H9 (cell line): Measurements from ENCODE around the gene SOX13. TPM values are rescaled to one million over a fixed set of nuclear protein-coding genes. Genes with fewer than 3 reads are reported as not detected.

ENCODE experiments used
- DNase-seq: peaks from one replicate; pipeline ENCODE4 v3.0.0-alpha.2; 2017
- H2AFZ ChIP-seq: one replicate; pipeline ENCODE4 v1.6.1; 2013; ENCODE audit warnings: mild to moderate bottlenecking, low read length, control low read depth, moderate library complexity
- H2AK5ac ChIP-seq: 2 replicates; pipeline ENCODE4 v1.6.1; 2013; ENCODE audit warnings: low read length, control low read depth, mixed read lengths; ENCODE audit not compliant: insufficient read length
- H2BK120ac ChIP-seq: one replicate; pipeline ENCODE4 v1.6.1; 2013; ENCODE audit warnings: low read depth, mild to moderate bottlenecking, low read length, control low read depth, inconsistent platforms; ENCODE audit not compliant: poor library complexity, severe bottlenecking
- H2BK12ac ChIP-seq: 2 replicates; pipeline ENCODE4 v1.6.1; 2013; ENCODE audit warnings: low read length, control low read depth, mixed read lengths, low read depth; ENCODE audit not compliant: insufficient read length
- H2BK15ac ChIP-seq: 2 replicates; pipeline ENCODE4 v1.6.1; 2013; ENCODE audit warnings: low read depth, low read length, control low read depth
- H2BK20ac ChIP-seq: one replicate; pipeline ENCODE4 v1.6.1; 2013; ENCODE audit warnings: low read depth, mild to moderate bottlenecking, low read length, control low read depth, inconsistent platforms; ENCODE audit not compliant: poor library complexity, severe bottlenecking
- H2BK5ac ChIP-seq: 2 replicates; pipeline ENCODE4 v1.6.1; 2013; ENCODE audit warnings: low read length, control low read depth, mixed read lengths; ENCODE audit not compliant: insufficient read length
- H3K14ac ChIP-seq: 2 replicates; pipeline ENCODE4 v1.6.1; 2013; ENCODE audit warnings: low read length, control low read depth; ENCODE audit not compliant: insufficient read depth
- H3K18ac ChIP-seq: 2 replicates; pipeline ENCODE4 v1.6.1; 2013; ENCODE audit warnings: low read depth, mild to moderate bottlenecking, mixed read lengths, low read length, control low read depth; ENCODE audit not compliant: insufficient read length
- H3K23ac ChIP-seq: 2 replicates; pipeline ENCODE4 v1.6.1; 2013; ENCODE audit warnings: low read length, control low read depth, mixed read lengths, low read depth; ENCODE audit not compliant: insufficient read length
- H3K23me2 ChIP-seq: 2 replicates; pipeline ENCODE4 v1.6.1; 2013; ENCODE audit warnings: low read depth, mild to moderate bottlenecking, mixed read lengths, low read length, control low read depth; ENCODE audit not compliant: insufficient read length, poor library complexity, severe bottlenecking
- H3K27ac ChIP-seq: 2 replicates; pipeline ENCODE4 v1.5.1; 2013; ENCODE audit warnings: low read length, control low read depth, mixed read lengths, low read depth; ENCODE audit not compliant: insufficient read length
- H3K27me3 ChIP-seq: 2 replicates; pipeline ENCODE4 v1.6.1; 2013; ENCODE audit warnings: low read length, control low read depth, inconsistent platforms; ENCODE audit not compliant: insufficient read depth
- H3K4ac ChIP-seq: 2 replicates; pipeline ENCODE4 v1.6.1; 2013; ENCODE audit warnings: low read depth, mild to moderate bottlenecking, control low read depth, inconsistent platforms, low read length, moderate library complexity
- H3K4me1 ChIP-seq: 2 replicates; pipeline ENCODE4 v1.6.1; 2013; ENCODE audit warnings: low read length, control low read depth, inconsistent platforms; ENCODE audit not compliant: insufficient read depth
- H3K4me2 ChIP-seq: 2 replicates; pipeline ENCODE4 v1.6.1; 2013; ENCODE audit warnings: low read length, control low read depth, mixed read lengths; ENCODE audit not compliant: insufficient read length, insufficient read depth
- H3K56ac ChIP-seq: 2 replicates; pipeline ENCODE4 v1.6.1; 2013; ENCODE audit warnings: low read depth, mild to moderate bottlenecking, mixed read lengths, low read length, control low read depth; ENCODE audit not compliant: insufficient read length
- H3K79me1 ChIP-seq: 2 replicates; pipeline ENCODE4 v1.6.1; 2013; ENCODE audit warnings: low read depth, mild to moderate bottlenecking, moderate library complexity, low read length, control low read depth, inconsistent platforms; ENCODE audit not compliant: insufficient read depth, poor library complexity, severe bottlenecking
- H3K79me2 ChIP-seq: 2 replicates; pipeline ENCODE4 v1.6.1; 2013; ENCODE audit warnings: low read length, control low read depth, inconsistent platforms; ENCODE audit not compliant: insufficient read depth
- H3K9ac ChIP-seq: 2 replicates; pipeline ENCODE4 v1.6.1; 2013; ENCODE audit warnings: low read length, control low read depth, mixed read lengths; ENCODE audit not compliant: insufficient read length; ENCODE audit errors: extremely low read depth
- H3K9me3 ChIP-seq: one replicate; pipeline ENCODE4 v1.6.1; 2013; ENCODE audit warnings: low read depth, low read length, inconsistent platforms; ENCODE audit not compliant: control insufficient read depth
- H3T11ph ChIP-seq: one replicate; pipeline ENCODE4 v1.6.1; 2013; ENCODE audit warnings: mild to moderate bottlenecking, low read length, control low read depth, inconsistent platforms
- H4K20me1 ChIP-seq: one replicate; pipeline ENCODE4 v1.6.1; 2013; ENCODE audit not compliant: control insufficient read depth, insufficient read length, insufficient read depth
- H4K5ac ChIP-seq: 2 replicates; pipeline ENCODE4 v1.6.1; 2013; ENCODE audit warnings: low read depth, mild to moderate bottlenecking, mixed read lengths, low read length, control low read depth; ENCODE audit not compliant: insufficient read length
- H4K8ac ChIP-seq: replicated peaks from 2 replicates; pipeline ENCODE4 v1.6.1; 2013; ENCODE audit warnings: low read length, control low read depth, mixed read lengths, low read depth; ENCODE audit not compliant: insufficient read length
- H4K91ac ChIP-seq: 2 replicates; pipeline ENCODE4 v1.6.1; 2013; ENCODE audit warnings: low read depth, mild to moderate bottlenecking, moderate library complexity, mixed read lengths, low read length, control low read depth; ENCODE audit not compliant: insufficient read length
- H3K27ac Mint-ChIP-seq, 3 experiments: 2 replicates in 2 of 3; 3 replicates in 1 of 3; pipeline ENCODE4 v1.8.0; 2020 to 2021; ENCODE audit warnings: mixed read lengths in 3 of 3, mild to moderate bottlenecking in 1 of 3, moderate library complexity in 1 of 3
- H3K27me3 Mint-ChIP-seq: 2 replicates; pipeline ENCODE4 v1.8.0; 2021; ENCODE audit warnings: low read depth, mild to moderate bottlenecking, moderate library complexity, mixed read lengths
- H3K36me3 Mint-ChIP-seq, 3 experiments: 2 replicates in 2 of 3; 3 replicates in 1 of 3; pipeline ENCODE4 v1.8.0; 2020 to 2021; ENCODE audit warnings: low read depth in 3 of 3, mixed read lengths in 3 of 3; ENCODE audit not compliant: insufficient read depth in 1 of 3
- H3K4me1 Mint-ChIP-seq, 2 experiments: 2 replicates each; pipeline ENCODE4 v1.8.0; 2020; ENCODE audit warnings: mixed read lengths in 2 of 2
- H3K4me3 Mint-ChIP-seq, 2 experiments: 2 replicates in 1 of 2; 3 replicates in 1 of 2; pipeline ENCODE4 v1.8.0; 2020 to 2021; ENCODE audit warnings: mild to moderate bottlenecking in 2 of 2, mixed read lengths in 2 of 2, moderate library complexity in 1 of 2
- H3K9me3 Mint-ChIP-seq, 2 experiments: 2 replicates in 1 of 2; 3 replicates in 1 of 2; pipeline ENCODE4 v1.8.0; 2020; ENCODE audit warnings: mild to moderate bottlenecking in 2 of 2, mixed read lengths in 2 of 2, moderate library complexity in 1 of 2
- CTCF ChIP-seq: fragments of 200-600 bp; sonication (generic); conservative IDR thresholded peaks from 3 replicates; pipeline ENCODE4 v1.8.0; 2021; ENCODE audit warnings: antibody characterized with exemption, mild to moderate bottlenecking
- WGBS: extraction: QIAGEN DNeasy Blood & Tissue Kit; methylation state at CpG from one replicate; pipeline ENCODE4 v1.1.7; 2013; ENCODE audit warnings: missing lambda C conversion rate, low lambda C conversion rate, mixed read lengths; ENCODE audit not compliant: insufficient read length; ENCODE audit errors: extremely low coverage; 5-methylcytosine and 5-hydroxymethylcytosine counted together
- total RNA-seq: library from RNA; stranded (reverse); gene quantifications from 2 replicates; pipeline ENCODE4 v1.2.1, GENCODE V29; 2021

SOX13 gene
- total RNA-seq, 1 experiment from 2014 or later = 120 TPM

GRCh38 chr1:204065986-204066300, 7.0 kb upstream of the SOX13 start:
- no peak for TF ChIP-seq CTCF
- peak overlapping the region; percentile 88 to 98 (median 97) for H3K27ac Mint-ChIP-seq
- Histone ChIP-seq H3K23me2 (no peaks in the 10 kb centered on the region), H2BK20ac (no peak overlapping the region), H3K18ac (peak overlapping the region; percentile 60), H3K23ac (no peak overlapping the region), H4K5ac (no peak overlapping the region), H3K56ac (no peak overlapping the region), H3K4me2 (no peak overlapping the region), H3K79me1 (no peaks in the 10 kb centered on the region), H4K8ac (no peak overlapping the region), H3K27ac (no peak overlapping the region), H3K27me3 (no peaks in the 10 kb centered on the region), H4K91ac (peak overlapping the region; percentile 15), H3K14ac (no peak overlapping the region), H4K20me1 (no peaks in the 10 kb centered on the region), H2BK12ac (no peak overlapping the region), H2BK15ac (no peak overlapping the region), H2BK5ac (no peak overlapping the region), H3K9ac (no peak overlapping the region), H3K4me1 (peaks cover 14% of the 10 kb centered on the region), H2BK120ac (no peak overlapping the region), H3K79me2 (no peaks in the 10 kb centered on the region), H3T11ph (no peak overlapping the region), H3K9me3 (no peaks in the 10 kb centered on the region), H2AFZ (no peak overlapping the region), H3K4ac (0 out of 2 replicates have a peak overlapping the region, but pooled peaks have one; percentile 16), H2AK5ac (no peak overlapping the region)
- H3K9me3 Mint-ChIP-seq = peaks cover 8 to 10% of the 10 kb centered on the region in 2 experiments
- peaks cover 0 to 11% (median 7%) of the 10 kb centered on the region in 3 experiments; a peak in 4 of 7 replicates for H3K36me3 Mint-ChIP-seq
- peaks cover 2% of the 10 kb centered on the region; the same call in 1 of the 2 replicates for H3K27me3 Mint-ChIP-seq
- peak overlapping the region; percentile 25 to 27; a peak in 3 of 5 replicates for H3K4me3 Mint-ChIP-seq
- no CpG with 5 or more reads among the region's 7 CpGs for WGBS
- no peak for DNase-seq
- peaks cover 45 to 53% of the 10 kb centered on the region in 2 experiments for H3K4me1 Mint-ChIP-seq
